Uterus (tissue), 4 donors: ENCODE results near the gene KNSTRN. TPM values are rescaled to one million over a fixed set of nuclear protein-coding genes. Genes with fewer than 3 reads are reported as not detected.
A peak's percentile ranks its signal among the peaks of the same experiment; 100 is the strongest.

Experiments used
- DNase-seq, 2 donors: peaks; one replicate each; pipeline ENCODE4 v3.0.0-alpha.2; 2019 to 2020
- H3K27ac ChIP-seq, 2 donors: fragments of 200-600 bp; sonication (generic); 1 replicate in 1 of 2; 2 replicates in 1 of 2; pipeline ENCODE4 v1.5.1; 2016 to 2018
- H3K27me3 ChIP-seq, 2 donors: fragments of 200-600 bp; sonication (generic); one replicate each; pipeline ENCODE4 v1.5.1; 2018 to 2019; ENCODE audit warnings: control low read depth in 1 of 2
- H3K36me3 ChIP-seq, 2 donors: fragments of 200-600 bp; sonication (generic); one replicate each; pipeline ENCODE4 v1.5.1; 2019; ENCODE audit warnings: control low read depth in 1 of 2
- H3K4me1 ChIP-seq, 2 donors: fragments of 200-600 bp; sonication (generic); one replicate each; pipeline ENCODE4 v1.5.1; 2018 to 2019; ENCODE audit warnings: control low read depth in 1 of 2
- H3K4me3 ChIP-seq, 2 donors: fragments of 200-600 bp; sonication (generic); 1 replicate in 1 of 2; 2 replicates in 1 of 2; pipeline ENCODE4 v1.5.1; 2018 to 2019; ENCODE audit warnings: mild to moderate bottlenecking in 1 of 2
- H3K9me3 ChIP-seq, 2 donors: fragments of 200-600 bp; sonication (generic); one replicate each; pipeline ENCODE4 v1.5.1; 2019; ENCODE audit warnings: control low read depth in 1 of 2
- CTCF ChIP-seq, 4 experiments: fragments of 200-600 bp in 2 of 4; fragments of 450-650 bp in 2 of 4; sonication (generic) in 2 of 4; IDR thresholded peaks; one replicate each; pipeline ENCODE4 v1.5.1; 2016 to 2019; ENCODE audit warnings: antibody characterized with exemption in 4 of 4, mild to moderate bottlenecking in 2 of 4, moderate library complexity in 1 of 4
- POLR2A ChIP-seq, 2 donors: fragments of 450-650 bp; IDR thresholded peaks; one replicate each; pipeline ENCODE4 v1.6.1; 2016; ENCODE audit warnings: antibody characterized with exemption in 2 of 2, mild to moderate bottlenecking in 1 of 2, moderate library complexity in 1 of 2
- intact Hi-C: fragments of 100-400 bp; cut with DNase I; formaldehyde crosslinking; loops from one replicate; pipeline ENCODE4 v1.15.1; 2023; ENCODE audit warnings: low total_unique reads
- total RNA-seq, 4 donors: library from RNA; depleted of rRNA in 3 of 4; stranded (reverse); fragments of >200 nt in 3 of 4; gene quantifications; one replicate each; pipeline versions ENCODE4 v1.1.0 to v1.2.4, GENCODE V29; 2014 to 2023
- donor health status: DM: yes; HTN: yes; CAD: no.

KNSTRN gene
- total RNA-seq, 4 donors from 2014 or later = 2.1 to 23.5 (median 9.7) TPM

GRCh38 chr15:40338921-40339620 is 43.5 kb upstream of the KNSTRN start:
- intact Hi-C loops = no loop called here
- H3K9me3 ChIP-seq = no peaks in the 10 kb centered on the region
- H3K36me3 ChIP-seq = no peaks in the 10 kb centered on the region
- no peaks in the 10 kb centered on the region for H3K27me3 ChIP-seq
- peaks cover 7 to 26% of the 10 kb centered on the region in 2 donors for H3K4me1 ChIP-seq
- H3K27ac ChIP-seq = peak overlapping the region; percentile 96 to 97
- peak overlapping the region; percentile 32 to 41 for H3K4me3 ChIP-seq
- peak; percentile 56 to 62 for DNase-seq
- TF ChIP-seq CTCF (IDR thresholded peaks at IDR 0.05) = no peak
- no peak for TF ChIP-seq POLR2A (IDR thresholded peaks at IDR 0.05)

- no peaks in the 10 kb centered on the region for H3K36me3 ChIP-seq
- H3K27ac ChIP-seq = peak overlapping the region; percentile 96 to 97
- TF ChIP-seq CTCF (IDR thresholded peaks at IDR 0.05) (no peak), POLR2A (IDR thresholded peaks at IDR 0.05) (no peak)
- peak overlapping the region; percentile 32 to 41 for H3K4me3 ChIP-seq
- H3K27me3 ChIP-seq = no peaks in the 10 kb centered on the region
- H3K9me3 ChIP-seq = no peaks in the 10 kb centered on the region
- intact Hi-C loops = no loop called here
- DNase-seq = no peak
- H3K4me1 ChIP-seq = peaks cover 7 to 21% of the 10 kb centered on the region in 2 donors
Measured at GRCh38 chr15:40339621-40339945, 42.9 kb upstream of the KNSTRN start.

GRCh38 chr15:40340038-40340739 is 42.3 kb upstream of the KNSTRN start:
- DNase-seq = peak; percentile 86 to 87
- Histone ChIP-seq H3K27me3 (no peaks in the 10 kb centered on the region), H3K4me1 (peaks cover 7 to 21% of the 10 kb centered on the region in 2 donors), H3K27ac (peak overlapping the region; percentile 96 to 97), H3K4me3 (peak overlapping the region; percentile 32 to 41), H3K9me3 (no peaks in the 10 kb centered on the region), H3K36me3 (no peaks in the 10 kb centered on the region)
- TF ChIP-seq CTCF (IDR thresholded peaks at IDR 0.05) (no peak), POLR2A (IDR thresholded peaks at IDR 0.05) (no peak)
- intact Hi-C loops = loop anchor here (10.0 kb wide), 1 partner anchor 55 kb away; the partner anchor contains the start of gene ANKRD63

- H3K4me1 ChIP-seq = peaks cover 7 to 21% of the 10 kb centered on the region in 2 donors
- intact Hi-C loops = loop anchor here (10.0 kb wide), 1 partner anchor 56 kb away; the partner anchor contains the start of gene ANKRD63
- TF ChIP-seq POLR2A (IDR thresholded peaks at IDR 0.05) (peak; percentile 72 to 73), CTCF (IDR thresholded peaks at IDR 0.05) (no peak)
Measured at GRCh38 chr15:40340740-40341400, 41.7 kb upstream of the KNSTRN start, which contains the start of gene CCDC9B. CCDC9B (minus strand) TSS chr15:40340939; CDS start chr15:40340819, 120 bp downstream.

More at GRCh38 chr15:40340740-40341400, 41.7 kb upstream of the KNSTRN start, which contains the start of gene CCDC9B:
- H3K9me3 ChIP-seq = no peaks in the 10 kb centered on the region
- H3K27me3 ChIP-seq = no peaks in the 10 kb centered on the region
- peak within 1 kb of the TSS; percentile 32 to 41 for H3K4me3 ChIP-seq
- no peaks in the 10 kb centered on the region for H3K36me3 ChIP-seq
- DNase-seq = peak; percentile 89 to 93
- H3K27ac ChIP-seq = peak within 1 kb of the TSS; percentile 96 to 97
